Spleen (tissue), 7 donors: ENCODE measurements around the gene LGALS7.

Experiments used
- POLR2A ChIP-seq, 3 donors: fragments of 450-650 bp; IDR thresholded peaks; one replicate each; pipeline ENCODE4 v1.5.1; 2017; ENCODE audit warnings: antibody characterized with exemption in 3 of 3, mild to moderate bottlenecking in 1 of 3
- POLR2AphosphoS5 ChIP-seq, 3 donors: sonication (generic); formaldehyde crosslinking; IDR thresholded peaks; one replicate each; pipeline ENCODE4 v1.5.1; 2017; ENCODE audit warnings: antibody characterized with exemption in 3 of 3
- TF ChIP-seq, protein P1 (sequence below), 11 experiments: fragments of 200-600 bp in 7 of 11; fragments of 450-650 bp in 4 of 11; sonication (generic) in 4 of 11; IDR thresholded peaks in 8 of 11; conservative IDR thresholded peaks in 3 of 11; 1 replicate in 7 of 11; 2 replicates in 4 of 11; pipeline versions ENCODE4 v1.4.0 to v1.8.0; 2016 to 2021; ENCODE audit warnings: antibody characterized with exemption in 11 of 11, inconsistent platforms in 4 of 11, mild to moderate bottlenecking in 1 of 11
- donor health status: DM: no; HTN: no; CAD: no; lungs with moderate emphysema.
- donor health status: DM: no; HTN: no; CAD: no.
- donor health status: DM: no; HTN: no; CAD: no.

DNA sequence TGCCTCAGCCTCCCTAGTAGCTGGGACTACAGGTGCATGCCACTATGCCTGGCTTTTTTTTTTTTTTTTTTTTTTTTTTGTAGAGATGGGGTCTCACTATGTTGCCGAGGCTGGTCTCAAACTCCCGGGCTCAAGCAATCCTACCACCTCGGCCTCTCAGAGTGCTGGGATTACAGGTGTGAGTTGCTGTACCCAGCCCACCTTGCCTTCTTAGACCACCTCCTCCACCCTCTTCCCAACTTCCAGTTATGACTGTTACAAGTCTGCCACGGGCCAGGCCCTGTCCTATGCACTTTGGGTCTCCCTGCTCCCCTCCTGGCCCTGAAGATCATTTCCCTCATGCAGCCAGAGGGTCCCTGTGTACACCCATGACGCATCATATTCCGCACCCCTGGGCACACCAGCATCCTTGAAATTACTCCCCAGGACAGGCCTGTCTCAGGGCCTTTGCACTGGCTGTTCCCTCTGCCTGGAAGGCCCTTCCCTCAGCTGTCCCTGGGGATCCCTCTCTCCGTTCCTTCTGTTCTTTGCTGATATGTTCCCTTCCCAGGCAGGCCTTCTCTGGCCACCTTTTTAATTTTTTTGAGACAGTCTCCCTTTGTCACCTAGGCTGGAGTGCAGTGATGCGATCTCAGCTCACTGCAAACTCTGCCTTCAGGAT, 36.4 kb upstream of the LGALS7 start:
- TF ChIP-seq, protein P1, sequence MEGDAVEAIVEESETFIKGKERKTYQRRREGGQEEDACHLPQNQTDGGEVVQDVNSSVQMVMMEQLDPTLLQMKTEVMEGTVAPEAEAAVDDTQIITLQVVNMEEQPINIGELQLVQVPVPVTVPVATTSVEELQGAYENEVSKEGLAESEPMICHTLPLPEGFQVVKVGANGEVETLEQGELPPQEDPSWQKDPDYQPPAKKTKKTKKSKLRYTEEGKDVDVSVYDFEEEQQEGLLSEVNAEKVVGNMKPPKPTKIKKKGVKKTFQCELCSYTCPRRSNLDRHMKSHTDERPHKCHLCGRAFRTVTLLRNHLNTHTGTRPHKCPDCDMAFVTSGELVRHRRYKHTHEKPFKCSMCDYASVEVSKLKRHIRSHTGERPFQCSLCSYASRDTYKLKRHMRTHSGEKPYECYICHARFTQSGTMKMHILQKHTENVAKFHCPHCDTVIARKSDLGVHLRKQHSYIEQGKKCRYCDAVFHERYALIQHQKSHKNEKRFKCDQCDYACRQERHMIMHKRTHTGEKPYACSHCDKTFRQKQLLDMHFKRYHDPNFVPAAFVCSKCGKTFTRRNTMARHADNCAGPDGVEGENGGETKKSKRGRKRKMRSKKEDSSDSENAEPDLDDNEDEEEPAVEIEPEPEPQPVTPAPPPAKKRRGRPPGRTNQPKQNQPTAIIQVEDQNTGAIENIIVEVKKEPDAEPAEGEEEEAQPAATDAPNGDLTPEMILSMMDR (IDR thresholded peaks at IDR 0.05 in 8 of 11, conservative IDR thresholded peaks at IDR 0.05 in 3 of 11), result no peak
- no peak for TF ChIP-seq POLR2A (IDR thresholded peaks at IDR 0.05)
- no peak for TF ChIP-seq POLR2AphosphoS5 (IDR thresholded peaks at IDR 0.05)
